GM13977 (cell line): ENCODE results near the gene CTU1.
"Not testable (repeated sequence)": the region's sequence is repeated elsewhere in the genome, so short reads cannot be mapped to it uniquely, and the experiment has no call there.

Experiments used
- DNase-seq: peaks from one replicate; pipeline ENCODE4 v3.0.0; 2012; ENCODE audit warnings: low spot score
- in situ Hi-C: fragments of 300-500 bp; cut with MboI; formaldehyde crosslinking; loops from one replicate; pipeline ENCODE4 v1.12.0; 2022; ENCODE audit warnings: low sequenced_read_pairs, low pct_unique_long_range_greater_than_20kb, mixed read lengths, inconsistent platforms; ENCODE audit not compliant: unreplicated experiment
- TF ChIP-seq, protein P1 (sequence below): IDR thresholded peaks from 2 replicates; pipeline ENCODE4 v1.5.1; 2012; ENCODE audit warnings: mild to moderate bottlenecking, control low read depth; ENCODE audit not compliant: insufficient read depth; ENCODE audit errors: extremely low read depth, missing control alignments

The CTU1 gene

DNA sequence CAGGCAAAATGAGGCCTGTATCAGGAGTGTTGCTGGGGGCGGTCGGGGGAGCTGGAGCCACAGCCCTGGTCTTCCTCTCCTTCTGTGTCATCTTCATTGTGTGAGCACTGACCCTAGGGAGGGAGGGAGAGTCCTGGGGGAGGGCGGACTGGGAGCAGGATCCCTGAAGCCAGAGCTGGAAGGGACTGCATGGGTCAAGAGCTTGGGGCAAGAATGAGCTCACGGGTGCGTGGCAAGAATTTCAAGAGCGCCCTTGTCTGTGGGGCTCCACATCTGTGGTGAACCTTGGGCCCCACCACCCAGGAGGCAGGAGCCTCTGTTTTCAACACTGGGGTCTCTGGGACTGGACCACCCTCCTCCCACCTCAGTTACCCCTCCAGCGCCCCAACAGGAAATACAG, 38.5 kb upstream of the CTU1 start:
- no peak for DNase-seq
- TF ChIP-seq, protein P1, sequence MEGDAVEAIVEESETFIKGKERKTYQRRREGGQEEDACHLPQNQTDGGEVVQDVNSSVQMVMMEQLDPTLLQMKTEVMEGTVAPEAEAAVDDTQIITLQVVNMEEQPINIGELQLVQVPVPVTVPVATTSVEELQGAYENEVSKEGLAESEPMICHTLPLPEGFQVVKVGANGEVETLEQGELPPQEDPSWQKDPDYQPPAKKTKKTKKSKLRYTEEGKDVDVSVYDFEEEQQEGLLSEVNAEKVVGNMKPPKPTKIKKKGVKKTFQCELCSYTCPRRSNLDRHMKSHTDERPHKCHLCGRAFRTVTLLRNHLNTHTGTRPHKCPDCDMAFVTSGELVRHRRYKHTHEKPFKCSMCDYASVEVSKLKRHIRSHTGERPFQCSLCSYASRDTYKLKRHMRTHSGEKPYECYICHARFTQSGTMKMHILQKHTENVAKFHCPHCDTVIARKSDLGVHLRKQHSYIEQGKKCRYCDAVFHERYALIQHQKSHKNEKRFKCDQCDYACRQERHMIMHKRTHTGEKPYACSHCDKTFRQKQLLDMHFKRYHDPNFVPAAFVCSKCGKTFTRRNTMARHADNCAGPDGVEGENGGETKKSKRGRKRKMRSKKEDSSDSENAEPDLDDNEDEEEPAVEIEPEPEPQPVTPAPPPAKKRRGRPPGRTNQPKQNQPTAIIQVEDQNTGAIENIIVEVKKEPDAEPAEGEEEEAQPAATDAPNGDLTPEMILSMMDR = no peak
- in situ Hi-C loops = no loop called here

- TF ChIP-seq, protein P1 = no peak
- DNase-seq = no peak
- in situ Hi-C loops = no loop called here
Observed at GRCh38 chr19:51145916-51146493, 37.8 kb upstream of the CTU1 start.

- TF ChIP-seq, protein P1 = no peak
- DNase-seq = no peak
- in situ Hi-C loops = no loop called here
Observed at GRCh38 chr19:51144482-51145045, 36.4 kb upstream of the CTU1 start.

DNA sequence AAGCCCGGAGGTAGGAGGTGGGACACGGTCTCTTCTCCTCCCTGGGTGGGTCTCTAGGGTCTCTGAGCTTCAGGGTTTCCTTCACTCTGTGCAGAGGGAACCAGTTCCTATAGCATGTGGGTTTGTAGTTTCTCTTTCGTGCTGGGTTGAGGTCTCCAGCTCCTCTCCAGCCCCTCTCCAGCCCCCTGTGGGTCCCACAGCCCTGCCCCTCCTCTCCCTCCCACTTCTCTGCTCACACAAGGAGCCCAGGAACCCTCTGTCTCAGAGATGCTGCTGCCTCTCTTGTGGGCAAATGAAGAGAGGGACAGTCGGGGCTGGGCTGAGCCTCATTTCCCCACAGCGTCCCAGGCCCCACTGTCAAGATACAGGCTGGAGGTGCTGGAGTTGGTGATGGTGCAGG, 35.3 kb upstream of the CTU1 start:
- no peak for DNase-seq
- TF ChIP-seq, protein P1 = no peak
- in situ Hi-C loops = no loop called here

- in situ Hi-C loops, DNase-seq: not testable (repeated sequence)
Observed at GRCh38 chr19:51142809-51143475, 34.7 kb upstream of the CTU1 start.

DNA sequence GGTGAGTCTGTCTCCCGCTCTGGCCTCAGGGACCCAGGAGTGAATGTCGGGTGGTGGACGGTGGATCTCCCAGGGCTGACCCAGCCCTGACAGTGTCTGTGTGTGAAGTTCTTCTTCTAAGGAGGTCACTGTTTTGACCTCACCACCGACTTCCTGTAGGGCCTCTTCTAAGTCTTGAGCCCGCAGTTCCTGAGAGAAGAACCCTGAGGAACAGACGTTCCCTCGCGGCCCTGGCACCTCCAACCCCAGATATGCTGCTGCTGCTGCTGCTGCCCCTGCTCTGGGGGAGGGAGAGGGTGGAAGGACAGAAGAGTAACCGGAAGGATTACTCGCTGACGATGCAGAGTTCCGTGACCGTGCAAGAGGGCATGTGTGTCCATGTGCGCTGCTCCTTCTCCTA, 33.9 kb upstream of the CTU1 start, which contains the start of gene SIGLEC7:
SIGLEC7 (plus strand) TSS at position 183 of the 400 bp plus-strand sequence; CDS start at position 252, 69 bp downstream.
- in situ Hi-C loops = no loop called here
- DNase-seq = no peak
- TF ChIP-seq, protein P1 = no peak

DNA sequence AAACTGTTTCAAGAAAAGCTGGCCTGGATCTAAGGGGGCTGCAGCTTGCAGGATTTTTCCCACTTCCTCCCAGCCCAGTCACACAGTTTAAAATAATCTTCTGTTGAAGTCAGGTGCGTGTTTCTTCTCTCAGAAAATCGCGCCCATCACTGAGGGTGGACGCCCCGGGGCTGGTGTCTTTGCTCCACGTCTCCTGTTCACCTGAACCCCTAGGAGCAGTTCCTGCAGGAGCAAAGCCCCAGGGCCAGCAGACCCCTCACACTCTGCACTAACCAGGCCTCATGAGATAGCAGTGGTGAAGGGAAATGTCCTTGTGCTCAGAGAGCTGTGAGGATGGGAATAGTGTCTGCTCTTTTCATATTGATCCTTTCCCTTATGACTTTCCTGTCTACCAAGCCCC, 33.0 kb upstream of the CTU1 start:
- no peak for DNase-seq
- TF ChIP-seq, protein P1 = no peak
- in situ Hi-C loops = no loop called here
